WTC11 (cell line): Measurements from ENCODE around the gene LHPP. TPM values are rescaled to one million over a fixed set of nuclear protein-coding genes. Genes with fewer than 3 reads are reported as not detected.
"Not testable (repeated sequence)": the region's sequence is repeated elsewhere in the genome, so short reads cannot be mapped to it uniquely, and the experiment has no call there.

Experiments
- ATAC-seq: fragments of 200-7000 bp; cut with Tn5 transposase; 2 replicates; pipeline ENCODE4 v1.10.0; 2021; ENCODE audit warnings: mild to moderate bottlenecking, moderate library complexity
- CTCF ChIA-PET: fragments of 300-600 bp; sonication (Branson Sonifier 250); formaldehyde crosslinking; loops from one replicate; lab custom pipeline; 2021; ENCODE audit warnings: antibody characterized with exemption; lab: Charles Lee
- POLR2A ChIA-PET: fragments of 350-600 bp; sonication (Branson Sonifier 250); formaldehyde crosslinking; loops from one replicate; lab custom pipeline; 2021; ENCODE audit warnings: antibody characterized with exemption; lab: Charles Lee
- DNase-seq: peaks from one replicate; pipeline ENCODE4 v3.0.0; 2021; ENCODE audit warnings: low spot score
- H3K27ac Mint-ChIP-seq: 2 replicates; pipeline ENCODE4 v1.8.0; 2021; ENCODE audit warnings: mixed read lengths
- H3K27me3 Mint-ChIP-seq: 2 replicates; pipeline ENCODE4 v1.8.0; 2021; ENCODE audit warnings: low read depth, mild to moderate bottlenecking, moderate library complexity, mixed read lengths
- H3K36me3 Mint-ChIP-seq: 2 replicates; pipeline ENCODE4 v1.8.0; 2021; ENCODE audit warnings: mixed read lengths
- H3K4me1 Mint-ChIP-seq: 2 replicates; pipeline ENCODE4 v1.8.0; 2022; ENCODE audit warnings: mixed read lengths
- H3K4me3 Mint-ChIP-seq: 2 replicates; pipeline ENCODE4 v1.8.0; 2021; ENCODE audit warnings: mild to moderate bottlenecking, moderate library complexity, mixed read lengths
- H3K9me3 Mint-ChIP-seq: 2 replicates; pipeline ENCODE4 v1.8.0; 2021; ENCODE audit warnings: mixed read lengths
- AR ChIP-seq: fragments of 250-450 bp; sonication (Bioruptor Pico); IDR thresholded peaks from 2 replicates; pipeline ENCODE4 v1.9.0; 2021; ENCODE audit warnings: mild to moderate bottlenecking
- CREB1 ChIP-seq: sonication (generic); formaldehyde crosslinking; IDR thresholded peaks from 2 replicates; pipeline ENCODE4 v1.8.0; 2023; ENCODE audit warnings: mild to moderate bottlenecking, missing genetic modification reagents
- E2F4 ChIP-seq: sonication (generic); formaldehyde crosslinking; IDR thresholded peaks from 2 replicates; pipeline ENCODE4 v1.8.1; 2022; ENCODE audit warnings: low read depth, mild to moderate bottlenecking, moderate library complexity, missing genetic modification reagents, borderline replicate concordance
- FOXJ3 ChIP-seq: sonication (generic); formaldehyde crosslinking; IDR thresholded peaks from 2 replicates; pipeline ENCODE4 v1.9.0; 2021; ENCODE audit warnings: missing genetic modification reagents, mild to moderate bottlenecking, borderline replicate concordance
- GTF2I ChIP-seq: fragments of 250-450 bp; sonication (Bioruptor Pico); conservative IDR thresholded peaks from 2 replicates; pipeline ENCODE4 v1.4.0; 2021; ENCODE audit warnings: mild to moderate bottlenecking
- NFATC4 ChIP-seq: fragments of 250-450 bp; sonication (Bioruptor Pico); IDR thresholded peaks from 2 replicates; pipeline ENCODE4 v1.9.0; 2021; ENCODE audit warnings: mild to moderate bottlenecking
- NFE2L1 ChIP-seq: sonication (generic); formaldehyde crosslinking; IDR thresholded peaks from 2 replicates; pipeline ENCODE4 v1.8.1; 2023; ENCODE audit warnings: missing genetic modification reagents
- NR3C1 ChIP-seq: sonication (generic); formaldehyde crosslinking; conservative IDR thresholded peaks from 2 replicates; pipeline ENCODE4 v1.8.1; 2023; ENCODE audit warnings: low read depth, mild to moderate bottlenecking, missing genetic modification reagents
- OVOL2 ChIP-seq: fragments of 250-450 bp; sonication (Bioruptor Pico); IDR thresholded peaks from 2 replicates; pipeline ENCODE4 v1.9.0; 2021; ENCODE audit warnings: mild to moderate bottlenecking, borderline replicate concordance
- SMAD4 ChIP-seq: sonication (generic); formaldehyde crosslinking; IDR thresholded peaks from 2 replicates; pipeline ENCODE4 v1.8.0; 2022; ENCODE audit warnings: mild to moderate bottlenecking, missing genetic modification reagents
- SP1 ChIP-seq: sonication (generic); formaldehyde crosslinking; conservative IDR thresholded peaks from 2 replicates; pipeline ENCODE4 v1.8.1; 2022; ENCODE audit warnings: missing genetic modification reagents
- total RNA-seq: library from RNA; stranded (reverse); gene quantifications from 3 replicates; pipeline ENCODE4 v1.2.3, GENCODE V29; 2021
- TF ChIP-seq, protein P1 (sequence below): sonication (generic); formaldehyde crosslinking; IDR thresholded peaks from 2 replicates; pipeline ENCODE4 v1.8.0; 2022; ENCODE audit warnings: mild to moderate bottlenecking, missing genetic modification reagents
- TF ChIP-seq, protein P2 (sequence below): sonication (generic); formaldehyde crosslinking; IDR thresholded peaks from 2 replicates; pipeline ENCODE4 v1.8.1; 2023; ENCODE audit warnings: mild to moderate bottlenecking, missing genetic modification reagents

The LHPP gene
- total RNA-seq, 1 experiment from 2014 or later = 33.2 TPM

DNA sequence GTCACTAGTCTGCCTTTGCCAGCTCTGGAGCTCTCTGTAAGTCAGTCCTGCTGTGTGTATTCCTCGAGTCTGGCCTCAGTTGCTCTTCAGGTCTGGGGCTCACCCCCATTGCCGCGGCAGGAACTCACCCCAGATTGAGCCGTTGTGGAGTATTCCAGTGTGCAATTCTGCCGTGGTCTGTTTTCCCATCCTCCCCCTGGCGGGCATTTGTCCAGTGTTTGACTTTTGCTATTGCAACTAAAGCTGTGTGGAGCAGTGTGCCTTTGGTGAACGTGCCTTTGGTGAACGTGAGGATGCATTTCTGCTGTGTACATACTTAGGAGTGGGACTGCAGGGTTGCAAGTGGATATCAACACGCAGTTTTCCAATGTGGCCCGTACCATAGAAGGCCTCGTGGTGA, 148.1 kb downstream of the LHPP start (continued):
- no peak for TF ChIP-seq NFE2L1 (CRISPR knock-in tag)
- TF ChIP-seq, all 79 proteins: peak for 0

DNA sequence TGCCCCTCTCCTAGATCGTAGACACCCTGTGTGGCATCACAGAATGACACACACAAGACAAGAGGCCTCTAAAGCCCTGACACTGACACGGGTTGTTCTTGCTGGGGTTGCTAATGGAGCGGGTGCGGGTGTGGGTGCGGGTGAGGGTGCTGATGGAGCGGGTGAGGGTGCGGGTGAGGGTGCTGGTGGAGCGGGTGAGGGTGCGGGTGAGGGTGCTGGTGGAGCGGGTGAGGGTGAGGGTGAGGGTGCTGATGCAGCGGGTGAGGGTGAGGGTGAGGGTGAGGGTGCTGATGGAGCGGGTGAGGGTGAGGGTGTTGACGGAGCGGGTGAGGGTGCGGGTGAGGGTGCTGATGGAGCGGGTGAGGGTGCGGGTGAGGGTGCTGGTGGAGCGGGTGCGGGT, 148.6 kb downstream of the LHPP start:
- ATAC-seq, H3K4me3 Mint-ChIP-seq, H3K27ac Mint-ChIP-seq, H3K9me3 Mint-ChIP-seq, POLR2A ChIA-PET, H3K36me3 Mint-ChIP-seq, DNase-seq, CTCF ChIA-PET, H3K4me1 Mint-ChIP-seq, H3K27me3 Mint-ChIP-seq: not testable (repeated sequence)

- H3K9me3 Mint-ChIP-seq, H3K27ac Mint-ChIP-seq, POLR2A ChIA-PET, H3K36me3 Mint-ChIP-seq, H3K4me1 Mint-ChIP-seq, H3K27me3 Mint-ChIP-seq, CTCF ChIA-PET, H3K4me3 Mint-ChIP-seq, ATAC-seq, DNase-seq: not testable (repeated sequence)
Observed at GRCh38 chr10:124610851-124611250, 149.2 kb downstream of the LHPP start.

GRCh38 chr10:124611738-124612137, 150.1 kb downstream of the LHPP start:
- Mint-ChIP-seq H3K4me1 (peaks cover 16% of the 10 kb centered on the region), H3K27me3 (no peaks in the 10 kb centered on the region; the same call in 1 of the 2 replicates), H3K36me3 (no peaks in the 10 kb centered on the region), H3K27ac (no peak overlapping the region), H3K9me3 (no peaks in the 10 kb centered on the region), H3K4me3 (no peak overlapping the region)
- ChIA-PET CTCF (interaction anchor here (0.9 to 2.4 kb wide), 8 partner anchors 8 to 127 kb away, joined by 3 to 16 read pairs (median 4); no protein-coding TSS in a partner anchor), POLR2A (interaction anchor here (1.7 kb wide), 1 partner anchor 15 kb away, joined by 4 read pairs; no protein-coding TSS in a partner anchor)
- no peak for ATAC-seq
- TF ChIP-seq, protein P1, sequence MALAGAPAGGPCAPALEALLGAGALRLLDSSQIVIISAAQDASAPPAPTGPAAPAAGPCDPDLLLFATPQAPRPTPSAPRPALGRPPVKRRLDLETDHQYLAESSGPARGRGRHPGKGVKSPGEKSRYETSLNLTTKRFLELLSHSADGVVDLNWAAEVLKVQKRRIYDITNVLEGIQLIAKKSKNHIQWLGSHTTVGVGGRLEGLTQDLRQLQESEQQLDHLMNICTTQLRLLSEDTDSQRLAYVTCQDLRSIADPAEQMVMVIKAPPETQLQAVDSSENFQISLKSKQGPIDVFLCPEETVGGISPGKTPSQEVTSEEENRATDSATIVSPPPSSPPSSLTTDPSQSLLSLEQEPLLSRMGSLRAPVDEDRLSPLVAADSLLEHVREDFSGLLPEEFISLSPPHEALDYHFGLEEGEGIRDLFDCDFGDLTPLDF = no peak
- no peak for TF ChIP-seq GTF2I (CRISPR knock-in tag)
- no peak for TF ChIP-seq SP1 (CRISPR knock-in tag)
- DNase-seq = no peak

DNA sequence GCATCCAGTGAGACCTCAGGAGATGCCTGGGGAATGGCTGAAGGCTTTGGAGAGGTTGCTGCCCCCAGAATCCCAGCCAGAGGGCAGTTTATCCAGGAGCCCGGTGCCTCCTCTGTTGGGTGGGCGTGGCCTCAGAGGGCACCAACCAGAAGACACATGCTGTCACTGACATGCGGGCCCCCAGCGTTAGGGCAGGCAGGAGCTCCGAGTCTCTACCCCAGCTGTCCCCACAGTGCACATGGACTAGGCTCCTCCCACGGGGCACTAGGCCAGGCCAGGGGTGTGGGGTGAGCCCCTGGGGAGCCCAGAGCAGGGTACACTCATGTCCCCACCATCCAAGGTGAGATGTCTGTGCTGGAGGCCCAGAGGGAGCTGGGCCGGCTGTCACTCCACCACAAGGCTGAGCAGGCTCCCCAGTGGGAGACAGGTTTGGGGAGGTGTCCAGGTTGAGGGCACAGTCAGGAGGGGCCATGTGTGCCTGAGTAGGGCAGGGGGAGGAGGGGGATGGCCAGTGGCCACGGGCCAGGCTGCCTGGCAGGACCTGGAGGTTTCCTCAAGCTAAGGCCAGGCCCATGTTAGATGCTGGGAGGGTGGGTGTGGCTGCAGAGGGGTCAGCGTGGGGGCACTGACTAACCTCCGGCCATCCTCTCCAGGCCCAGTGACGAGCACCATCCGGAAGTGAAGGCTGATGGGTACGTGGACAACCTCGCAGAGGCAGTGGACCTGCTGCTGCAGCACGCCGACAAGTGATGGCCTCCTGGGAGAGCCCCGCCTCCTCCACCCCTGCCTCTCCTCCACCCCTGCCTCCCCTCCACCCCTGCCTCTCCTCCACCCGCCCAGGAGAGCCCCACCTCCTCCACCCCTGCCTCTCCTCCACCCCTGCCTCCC, 151.2 kb downstream of the LHPP start:
- Mint-ChIP-seq H3K36me3 (no peaks in the 10 kb centered on the region), H3K27ac (no peak overlapping the region), H3K4me1 (peaks cover 16% of the 10 kb centered on the region), H3K4me3 (no peak overlapping the region)
- POLR2A ChIA-PET = interaction anchor here (0.6 to 1.7 kb wide), 2 partner anchors 9 to 14 kb away, joined by 3 to 4 read pairs; no protein-coding TSS in a partner anchor
- TF ChIP-seq SMAD4 (CRISPR knock-in tag) (no peak), E2F4 (CRISPR knock-in tag) (no peak), FOXJ3 (CRISPR knock-in tag) (no peak), NR3C1 (no peak), OVOL2 (CRISPR knock-in tag) (no peak), NFATC4 (CRISPR knock-in tag) (no peak), AR (CRISPR knock-in tag) (no peak), CREB1 (no peak)
- TF ChIP-seq, protein P2, sequence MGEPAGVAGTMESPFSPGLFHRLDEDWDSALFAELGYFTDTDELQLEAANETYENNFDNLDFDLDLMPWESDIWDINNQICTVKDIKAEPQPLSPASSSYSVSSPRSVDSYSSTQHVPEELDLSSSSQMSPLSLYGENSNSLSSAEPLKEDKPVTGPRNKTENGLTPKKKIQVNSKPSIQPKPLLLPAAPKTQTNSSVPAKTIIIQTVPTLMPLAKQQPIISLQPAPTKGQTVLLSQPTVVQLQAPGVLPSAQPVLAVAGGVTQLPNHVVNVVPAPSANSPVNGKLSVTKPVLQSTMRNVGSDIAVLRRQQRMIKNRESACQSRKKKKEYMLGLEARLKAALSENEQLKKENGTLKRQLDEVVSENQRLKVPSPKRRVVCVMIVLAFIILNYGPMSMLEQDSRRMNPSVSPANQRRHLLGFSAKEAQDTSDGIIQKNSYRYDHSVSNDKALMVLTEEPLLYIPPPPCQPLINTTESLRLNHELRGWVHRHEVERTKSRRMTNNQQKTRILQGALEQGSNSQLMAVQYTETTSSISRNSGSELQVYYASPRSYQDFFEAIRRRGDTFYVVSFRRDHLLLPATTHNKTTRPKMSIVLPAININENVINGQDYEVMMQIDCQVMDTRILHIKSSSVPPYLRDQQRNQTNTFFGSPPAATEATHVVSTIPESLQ (CRISPR knock-in tag) = no peak
- TF ChIP-seq, all 79 proteins: peak for 0
- no peaks in the 10 kb centered on the region; the same call in 1 of the 2 replicates for H3K27me3 Mint-ChIP-seq
- H3K9me3 Mint-ChIP-seq = no peaks in the 10 kb centered on the region
- ATAC-seq (peak; percentile 78), DNase-seq (peak; percentile 72)
- CTCF ChIA-PET = interaction anchor here (0.6 to 2.4 kb wide), 17 partner anchors 8 to 144 kb away, joined by 3 to 16 read pairs (median 4); no protein-coding TSS in a partner anchor
